Activated CD8-positive, alpha-beta memory T cell treated with anti-CD3 and anti-CD28 coated beads, Interleukin-2, amount 50 U/mL, for 1 hour (primary cell): Measurements from ENCODE around the gene ANK2.
"Not testable (repeated sequence)": the region's sequence is repeated elsewhere in the genome, so short reads cannot be mapped to it uniquely, and the experiment has no call there.

Source experiments
- DNase-seq: peaks from one replicate; pipeline ENCODE4 v3.0.0-alpha.2; 2020; ENCODE audit errors: extremely low read depth

ANK2 gene

DNA sequence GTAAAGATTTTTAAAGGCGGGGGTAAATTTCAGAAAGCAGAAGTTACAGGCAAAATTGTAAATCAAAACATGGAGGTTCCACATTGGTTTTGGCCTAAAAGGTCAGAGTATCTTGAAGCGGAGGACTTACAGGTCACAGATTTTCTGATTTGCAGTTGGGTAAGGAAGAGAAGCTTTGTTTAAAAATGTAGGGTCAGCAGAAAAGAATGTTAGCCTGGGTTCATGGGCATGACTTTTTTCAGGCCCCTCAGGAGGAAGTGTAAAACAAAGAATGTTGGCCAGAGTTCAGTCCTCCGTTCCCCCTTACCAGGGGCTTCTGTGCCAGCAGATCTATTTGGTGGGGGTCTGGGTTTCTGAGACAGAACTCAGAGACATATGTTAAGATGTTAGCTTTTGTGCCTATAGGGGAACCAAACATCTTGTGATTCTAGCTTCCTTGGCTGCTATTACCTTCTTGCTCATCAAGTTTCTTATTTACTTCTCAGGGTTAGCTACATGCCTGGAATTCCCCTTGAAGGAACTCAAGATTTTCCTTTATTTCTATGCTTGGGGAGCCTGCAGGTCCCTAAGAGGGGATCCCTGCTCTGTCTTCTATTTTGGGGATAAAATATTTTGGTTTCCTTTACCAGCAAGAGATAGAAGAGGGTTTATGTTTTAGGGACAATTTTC, 160.3 kb downstream of the ANK2 start:
- no peak for DNase-seq

DNA sequence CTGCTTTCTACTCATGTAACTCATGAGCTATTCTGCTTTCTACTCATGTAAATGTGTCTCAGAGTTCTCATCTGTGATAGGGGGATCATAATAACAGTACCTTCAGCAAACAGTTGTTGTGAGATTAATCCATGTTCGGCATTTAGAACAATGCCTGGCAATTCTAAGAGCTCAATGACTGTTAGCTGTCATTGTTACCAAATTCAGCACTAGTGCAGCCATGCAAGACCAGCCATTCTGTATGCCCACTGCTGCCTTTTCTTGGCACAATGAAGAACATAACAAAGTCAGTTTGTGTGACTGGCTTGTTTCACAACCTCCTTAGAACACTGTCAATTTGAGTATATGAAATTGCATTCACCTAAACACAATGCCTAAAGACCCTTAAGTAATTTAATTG, 163.2 kb downstream of the ANK2 start:
- no peak for DNase-seq

DNA sequence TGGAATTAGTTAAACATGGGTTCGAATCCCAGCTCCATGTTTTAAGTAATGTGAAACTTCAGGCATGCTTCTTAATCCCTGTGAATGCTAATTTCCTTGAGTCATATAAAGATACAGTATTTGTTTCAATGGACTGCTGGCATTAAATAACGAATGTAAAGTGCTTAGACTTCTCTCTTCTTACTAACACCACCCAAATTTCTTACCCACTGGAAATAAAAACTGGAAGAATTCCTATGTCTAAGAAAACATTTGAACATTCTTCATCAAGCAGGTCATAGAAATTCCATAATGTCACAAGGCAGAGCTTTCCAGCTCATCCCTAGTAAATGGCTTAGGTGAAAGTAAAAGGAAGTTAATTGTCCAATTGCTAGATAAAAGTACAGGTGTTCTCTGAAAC, 172.5 kb downstream of the ANK2 start:
- DNase-seq = no peak

DNA sequence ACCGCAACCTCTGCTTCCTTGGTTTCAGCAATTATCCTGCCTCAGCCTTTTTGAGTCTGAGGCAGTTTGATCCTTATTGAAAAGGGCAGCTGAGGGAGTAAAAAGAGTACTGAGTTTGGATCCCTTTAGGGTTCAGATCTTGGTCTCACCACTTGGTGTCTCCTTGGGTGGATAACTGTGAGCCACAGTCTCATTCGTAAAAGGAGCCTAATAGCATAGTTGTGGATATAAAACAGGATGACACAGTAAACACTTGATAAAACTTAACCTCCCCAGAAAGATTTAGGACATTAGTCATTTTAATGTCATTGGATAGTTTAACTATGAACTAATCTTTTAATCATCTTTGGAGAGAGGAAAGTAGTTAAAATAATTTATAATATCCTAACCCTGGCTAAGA, 173.0 kb downstream of the ANK2 start:
- no peak for DNase-seq

DNA sequence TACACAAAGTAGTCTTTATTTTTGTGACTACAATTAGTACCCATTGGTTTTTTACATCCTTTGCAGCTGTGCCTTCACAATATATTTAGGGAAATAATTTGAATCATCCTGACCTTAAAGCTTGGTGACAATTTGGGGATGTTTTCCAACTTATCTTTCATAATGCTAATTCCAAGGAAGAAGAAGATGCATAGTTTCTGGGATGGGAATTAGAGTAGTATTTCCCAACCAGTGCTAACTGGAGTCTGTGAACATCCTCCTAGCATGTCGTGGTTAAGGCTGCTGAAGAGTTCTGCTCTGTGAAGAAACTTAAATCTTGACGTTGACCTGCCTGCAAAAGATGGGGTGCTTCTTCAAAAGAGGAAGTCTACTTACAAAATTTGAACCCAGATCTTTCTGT, 173.5 kb downstream of the ANK2 start:
- DNase-seq = no peak

DNA sequence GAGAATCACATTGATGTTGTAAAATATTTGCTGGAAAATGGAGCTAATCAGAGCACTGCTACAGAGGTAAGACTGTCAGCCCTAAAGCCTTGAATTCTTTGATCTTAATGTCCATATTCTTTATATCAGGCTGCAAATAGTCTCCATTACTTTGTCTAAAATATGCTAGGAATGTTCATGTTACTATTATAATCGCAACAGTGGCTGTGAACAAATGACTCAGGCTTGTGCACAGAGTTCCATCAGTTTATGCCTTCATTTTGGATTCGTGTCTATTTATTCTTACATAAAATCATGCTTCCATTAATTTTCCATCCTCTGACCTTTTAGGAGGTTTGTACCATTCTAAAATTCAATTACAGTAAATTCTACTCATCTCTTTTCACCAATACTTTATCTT, 182.7 kb downstream of the ANK2 start:
- no peak for DNase-seq

DNA sequence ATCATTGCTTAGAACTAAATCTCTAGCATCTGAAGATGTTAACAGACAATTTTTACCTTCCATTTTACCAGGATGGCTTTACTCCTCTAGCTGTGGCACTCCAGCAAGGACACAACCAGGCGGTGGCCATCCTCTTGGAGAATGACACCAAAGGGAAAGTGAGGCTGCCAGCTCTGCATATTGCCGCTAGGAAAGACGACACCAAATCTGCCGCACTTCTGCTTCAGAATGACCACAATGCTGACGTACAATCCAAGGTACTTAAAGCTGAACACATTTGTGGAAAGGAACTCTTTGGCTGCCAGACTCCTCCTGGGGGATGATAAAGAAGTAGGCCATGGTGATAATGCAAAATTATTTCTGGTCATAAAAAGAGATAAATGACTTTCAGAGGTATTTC, 187.5 kb downstream of the ANK2 start:
- DNase-seq = no peak

DNA sequence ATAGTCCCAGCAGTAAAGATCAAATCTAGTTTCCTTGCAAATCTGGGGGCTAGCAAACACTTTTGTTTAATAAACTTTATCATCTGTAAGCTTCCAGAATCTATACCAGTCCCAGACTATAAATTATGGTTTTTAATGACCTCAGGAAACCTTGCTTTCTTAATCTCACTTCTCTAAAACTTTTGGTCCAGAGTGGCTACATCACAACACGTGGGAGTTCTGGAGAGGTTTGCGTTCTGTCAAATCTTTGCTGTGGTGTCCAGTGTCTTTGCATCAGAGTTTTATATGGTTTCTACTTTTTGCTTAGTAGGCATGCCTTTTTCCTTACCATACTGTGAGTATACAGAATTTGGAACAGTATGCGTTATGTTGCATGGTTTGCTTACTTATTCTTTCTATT, 193.9 kb downstream of the ANK2 start:
- DNase-seq = no peak

DNA sequence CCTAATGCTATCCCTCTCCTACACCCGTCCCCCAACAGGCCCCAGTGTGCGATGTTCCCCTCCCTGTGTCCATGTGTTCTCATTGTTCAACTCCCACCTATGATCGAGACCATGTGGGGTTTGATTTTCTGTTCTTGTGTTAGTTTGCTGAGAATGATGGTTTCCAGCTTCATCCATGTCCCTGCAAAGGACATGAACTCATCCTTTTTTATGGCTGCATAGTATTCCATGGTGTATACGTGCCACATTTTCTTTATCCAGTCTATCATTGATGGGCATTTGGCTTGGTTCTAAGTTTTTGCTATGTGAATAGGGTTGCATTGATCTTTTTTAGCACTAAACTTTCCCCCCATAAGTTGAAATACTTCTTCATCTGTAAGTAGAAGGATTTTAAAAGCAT, 195.3 kb downstream of the ANK2 start:
- not testable (repeated sequence) for DNase-seq

DNA sequence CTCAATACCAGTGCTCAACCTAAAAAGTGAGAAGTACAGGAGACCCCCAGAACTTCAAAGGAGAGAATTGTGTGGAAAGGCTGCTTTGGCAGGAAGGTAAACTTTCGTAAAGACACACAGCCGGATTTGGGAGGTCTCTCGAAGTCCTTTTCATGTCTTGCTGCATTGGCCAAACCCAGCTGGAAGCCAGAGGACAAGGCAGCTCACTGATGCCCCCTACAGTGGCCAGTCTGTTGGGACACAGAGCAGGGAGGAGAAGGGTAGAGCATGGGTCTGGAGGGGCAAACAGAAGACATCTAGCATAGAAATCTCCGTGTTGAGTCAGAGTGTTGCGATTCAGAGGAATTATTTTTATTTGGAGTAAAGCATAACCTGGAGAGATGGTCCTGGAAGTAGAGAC, 198.9 kb downstream of the ANK2 start:
- DNase-seq = no peak

DNA sequence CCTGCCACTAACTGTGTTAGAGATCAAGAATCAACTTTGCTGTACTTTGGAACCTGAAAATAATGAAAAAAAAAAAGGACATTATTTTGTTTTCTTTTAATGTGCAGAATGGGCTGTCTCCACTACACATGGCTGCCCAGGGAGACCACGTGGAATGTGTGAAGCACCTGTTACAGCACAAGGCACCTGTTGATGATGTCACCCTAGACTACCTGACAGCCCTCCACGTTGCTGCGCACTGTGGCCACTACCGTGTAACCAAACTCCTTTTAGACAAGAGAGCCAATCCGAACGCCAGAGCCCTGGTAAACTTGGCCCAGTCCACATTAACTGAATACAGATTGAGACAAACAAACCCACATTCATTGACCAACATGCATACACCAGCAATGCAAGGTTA, 206.2 kb downstream of the ANK2 start:
- DNase-seq = no peak

DNA sequence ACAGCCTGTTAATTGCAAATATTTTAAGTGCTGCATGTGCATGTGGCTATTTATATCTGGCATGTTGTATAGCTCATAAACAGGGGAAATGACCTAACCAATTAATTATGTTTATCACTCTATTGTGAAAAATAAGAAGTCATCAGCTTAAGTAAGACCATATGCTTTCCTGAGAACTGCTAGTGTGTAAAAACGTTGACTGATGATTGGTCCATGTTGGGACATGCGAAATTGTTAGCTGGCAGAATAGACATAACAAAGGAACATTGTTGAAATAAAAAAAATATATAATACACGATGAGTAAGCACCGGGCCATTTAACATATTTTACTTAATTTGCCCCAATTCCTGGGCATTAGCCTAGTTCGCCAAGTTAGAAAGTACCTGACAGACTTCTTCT, 207.5 kb downstream of the ANK2 start:
- no peak for DNase-seq

DNA sequence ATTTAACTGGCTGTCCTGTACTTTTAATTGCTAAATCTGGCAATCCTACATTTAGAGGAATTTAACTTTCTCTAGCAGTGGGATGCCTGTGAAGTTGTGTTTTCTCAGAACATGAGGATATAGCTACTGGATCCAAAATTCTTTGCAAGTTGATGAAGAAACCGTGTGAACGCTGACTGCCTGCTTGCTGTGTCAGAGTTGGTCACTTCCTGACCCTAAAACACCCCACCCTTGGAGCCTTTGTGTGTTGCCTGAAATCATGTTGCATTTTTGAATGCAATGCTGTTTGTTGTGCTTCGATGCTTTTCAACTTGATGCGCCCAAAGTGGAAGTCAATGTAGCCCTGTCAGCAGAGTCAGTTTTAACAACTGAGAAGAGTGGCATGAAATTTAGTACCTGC, 211.2 kb downstream of the ANK2 start:
- DNase-seq = no peak

DNA sequence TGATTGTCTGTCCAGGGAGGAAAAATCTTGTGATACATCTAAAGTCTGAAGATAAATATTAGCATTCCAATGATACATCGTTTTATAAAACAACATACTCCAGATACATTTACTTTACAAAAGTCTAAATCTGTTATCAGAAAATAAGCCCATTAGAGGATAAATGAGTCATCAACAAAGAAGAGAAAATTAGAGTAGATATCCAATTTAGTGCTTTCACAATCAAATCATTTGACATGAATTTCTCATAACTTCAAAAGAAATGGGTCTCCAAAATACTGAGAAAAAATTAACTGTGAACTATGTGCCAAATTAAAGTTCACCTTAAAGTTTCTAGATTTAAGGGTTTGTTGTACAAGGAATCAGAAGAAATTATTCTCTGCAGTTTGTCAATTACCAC, 213.8 kb downstream of the ANK2 start:
- no peak for DNase-seq

DNA sequence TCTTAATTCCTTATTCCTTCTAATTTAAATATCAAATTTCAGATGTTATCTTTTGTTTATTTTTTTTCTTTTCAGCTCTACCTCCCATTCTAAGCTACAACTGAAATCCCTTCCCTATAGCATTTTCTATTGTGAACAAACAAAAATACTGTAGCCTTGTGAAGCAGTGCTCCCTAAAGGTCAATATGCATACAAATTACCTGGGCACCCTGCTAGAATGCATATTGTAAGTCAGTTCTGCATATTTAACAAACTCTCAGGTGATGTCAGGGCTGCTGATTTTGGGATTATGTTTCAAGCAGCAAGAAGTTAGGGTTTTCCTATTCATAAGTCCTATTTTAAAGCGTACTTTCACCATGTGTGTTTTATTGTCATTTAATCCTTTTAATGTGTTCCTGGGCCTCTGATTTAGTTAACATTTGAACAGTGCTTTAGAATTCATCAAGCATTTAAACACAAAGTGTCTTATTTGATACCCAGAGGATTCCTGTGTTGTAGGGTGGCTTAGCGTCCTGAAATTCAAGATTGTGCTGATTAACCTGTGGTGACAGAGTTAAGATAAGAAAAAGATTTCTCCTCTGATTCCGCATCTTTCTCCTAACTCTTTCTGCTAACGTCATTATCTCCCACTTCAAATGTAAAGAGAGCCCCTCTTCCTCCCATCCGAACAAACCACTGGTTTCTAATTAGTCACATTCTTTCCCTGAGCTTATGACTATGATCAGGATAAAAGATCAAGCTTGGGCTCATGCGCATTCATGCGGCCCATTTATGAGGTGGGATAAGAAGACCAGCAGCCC, 221.3 kb downstream of the ANK2 start:
- DNase-seq = no peak

DNA sequence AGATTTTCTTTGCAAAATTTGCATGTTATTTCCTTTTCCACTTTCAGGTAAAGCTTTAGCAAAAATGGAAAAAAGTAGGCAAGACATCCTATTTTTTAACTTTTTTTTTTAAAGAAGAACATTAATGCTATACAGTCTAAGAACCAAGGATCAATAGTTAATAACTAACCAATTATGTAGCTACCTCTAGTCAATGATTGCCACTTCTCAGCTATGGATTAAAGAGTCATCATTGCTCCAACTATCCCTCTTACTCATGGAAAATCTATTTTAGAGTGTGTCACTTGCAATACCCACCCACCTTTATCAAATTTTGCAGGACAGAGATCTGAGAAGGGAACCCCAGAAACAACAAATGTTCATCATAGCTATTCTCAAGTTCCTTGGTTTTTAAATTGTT, 223.1 kb downstream of the ANK2 start:
- no peak for DNase-seq

DNA sequence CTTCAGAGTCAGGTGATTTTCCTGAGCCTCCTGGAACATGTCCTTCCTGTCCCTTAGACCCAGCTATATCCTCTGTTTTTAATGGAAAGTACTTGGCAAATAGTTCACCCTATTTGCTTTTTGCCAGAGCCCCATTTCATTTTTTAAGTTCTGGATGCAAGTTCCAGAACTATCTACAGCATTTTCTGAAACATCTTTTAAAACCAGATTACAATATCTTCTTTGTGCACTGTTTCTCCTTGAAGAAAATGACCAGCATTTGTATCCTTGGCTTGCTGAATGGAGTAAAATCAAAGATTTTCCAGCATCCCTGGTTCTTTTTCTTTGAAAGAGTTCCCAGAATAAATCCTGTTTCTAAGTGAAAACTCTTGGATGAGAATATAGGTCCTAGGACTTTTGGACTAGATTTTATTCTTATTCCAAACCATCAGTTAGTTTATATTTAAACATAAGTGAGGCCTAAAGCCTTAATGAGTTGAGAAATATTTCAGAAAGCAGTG, 224.3 kb downstream of the ANK2 start:
- no peak for DNase-seq

DNA sequence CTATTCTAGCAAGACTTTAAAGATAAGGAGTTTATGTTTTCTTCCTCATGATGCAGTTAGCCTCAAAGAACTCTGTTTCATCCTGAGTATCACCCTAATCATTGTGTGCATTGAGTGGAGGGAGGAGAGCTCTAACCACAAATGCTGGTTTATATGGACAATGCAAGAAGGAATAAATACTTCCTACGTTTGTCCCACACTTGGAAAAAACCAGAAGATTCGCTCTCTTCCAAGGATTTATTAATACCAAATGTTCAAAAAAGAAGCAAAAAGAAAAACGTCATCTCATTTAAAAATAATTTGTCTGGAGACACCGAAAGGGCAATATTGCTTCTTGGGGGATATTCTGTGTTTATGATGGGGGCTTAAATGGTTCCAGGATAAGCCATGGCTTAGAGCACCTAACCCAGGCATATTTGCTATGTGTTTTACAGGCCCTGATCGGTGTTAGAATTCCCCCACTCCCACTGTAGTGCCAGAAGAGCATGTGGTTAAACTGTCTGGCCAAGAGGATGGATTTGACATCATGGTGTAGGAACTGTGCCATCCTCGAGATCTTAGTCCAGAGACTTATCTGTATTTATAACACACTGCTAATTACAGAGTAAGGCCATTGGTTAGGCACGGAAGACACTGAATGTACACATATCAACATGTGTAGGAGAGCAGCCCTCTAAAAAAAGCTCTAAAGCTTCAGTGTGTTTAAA, 227.2 kb downstream of the ANK2 start:
- no peak for DNase-seq

DNA sequence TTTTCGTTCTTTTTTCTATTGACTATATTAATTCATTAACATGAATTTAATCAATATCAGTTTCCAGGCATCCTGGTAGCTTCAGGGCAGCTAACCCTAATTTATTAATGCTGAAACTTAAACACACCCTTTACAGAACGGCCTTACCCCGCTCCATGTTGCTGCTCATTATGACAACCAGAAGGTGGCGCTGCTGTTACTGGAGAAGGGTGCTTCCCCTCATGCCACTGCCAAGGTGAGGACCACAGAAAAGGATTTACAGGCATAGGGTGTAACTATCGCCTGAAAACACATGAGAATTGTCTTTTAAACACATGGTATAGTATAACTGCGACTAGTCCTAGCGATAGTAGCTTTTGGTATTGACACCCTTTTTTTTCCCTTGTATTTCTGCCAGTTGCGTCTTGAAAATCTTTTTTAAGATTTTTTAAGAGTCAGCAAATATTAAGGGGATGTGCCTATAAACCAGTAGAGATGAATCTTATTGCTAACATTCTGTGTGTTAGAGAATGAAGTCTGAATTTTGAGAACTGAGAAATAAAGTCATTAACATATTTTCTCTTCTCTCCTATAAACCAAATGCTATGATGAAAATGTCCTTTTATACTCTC, 229.0 kb downstream of the ANK2 start:
- no peak for DNase-seq

DNA sequence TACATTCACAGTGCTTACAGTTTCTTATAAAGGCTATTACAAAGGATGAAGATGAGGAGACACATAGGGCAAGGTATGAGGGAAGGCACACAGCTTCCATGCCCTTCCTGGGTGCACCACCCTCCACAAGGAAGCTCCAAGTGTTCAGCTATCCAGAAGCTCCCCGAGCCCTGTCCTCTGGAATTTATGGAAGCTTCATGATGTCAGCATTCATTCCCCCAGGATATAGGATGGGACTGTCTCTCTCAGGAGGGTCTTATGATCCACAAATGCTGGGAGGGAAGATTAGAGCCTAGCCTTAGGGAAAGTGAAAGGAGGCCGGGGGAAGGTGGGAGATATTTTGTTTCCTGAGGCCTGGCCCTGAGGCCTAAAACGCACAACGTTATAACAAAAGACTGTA, 236.0 kb downstream of the ANK2 start:
- no peak for DNase-seq

DNA sequence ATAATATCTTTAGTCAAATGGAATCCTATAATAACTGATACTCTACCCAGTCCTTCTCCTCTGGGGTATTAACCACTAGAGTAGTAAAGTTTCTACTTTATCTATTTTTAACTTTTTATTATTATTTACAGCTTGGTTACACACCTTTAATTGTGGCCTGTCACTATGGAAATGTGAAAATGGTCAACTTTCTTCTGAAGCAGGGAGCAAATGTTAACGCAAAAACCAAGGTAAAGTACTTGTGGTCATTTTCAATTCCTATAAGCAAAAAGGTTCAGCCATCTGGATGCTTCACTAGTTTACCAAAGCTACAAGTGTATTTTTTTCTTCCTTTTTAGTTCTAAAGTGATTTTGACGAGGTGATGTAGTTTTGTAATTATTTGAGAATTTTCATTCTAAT, 238.8 kb downstream of the ANK2 start:
- no peak for DNase-seq

DNA sequence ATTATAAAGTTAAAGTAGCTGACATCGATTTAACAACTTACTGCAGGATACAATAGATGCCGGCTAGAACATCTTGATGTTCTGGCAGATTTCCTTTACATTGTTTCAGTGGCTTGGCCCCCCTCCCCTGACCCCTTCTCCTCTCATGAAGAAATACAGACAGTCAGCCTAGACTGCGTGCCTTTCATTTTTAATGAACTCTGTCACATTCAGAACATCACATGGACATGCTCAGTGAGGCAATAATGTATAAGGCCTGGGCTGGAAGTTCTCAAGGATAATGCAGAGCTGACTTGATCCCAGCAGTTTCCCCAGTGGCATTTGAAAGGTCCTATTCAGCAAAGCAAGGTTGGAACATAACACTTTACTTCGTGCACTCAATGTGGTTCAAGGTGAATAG, 239.2 kb downstream of the ANK2 start:
- DNase-seq = no peak
